HUES6 (cell line): Measurements from ENCODE around the gene SDK1.

Source experiments
- H3K27ac ChIP-seq: 2 replicates; pipeline ENCODE4 v1.7.0; 2013; ENCODE audit warnings: low read depth, mild to moderate bottlenecking, low read length, inconsistent platforms
- H3K27me3 ChIP-seq: 2 replicates; pipeline ENCODE4 v1.6.1; 2013; ENCODE audit warnings: low read length; ENCODE audit not compliant: control insufficient read depth, insufficient read depth
- H3K36me3 ChIP-seq: 2 replicates; pipeline ENCODE4 v1.6.1; 2013; ENCODE audit warnings: low read length; ENCODE audit not compliant: control insufficient read depth, insufficient read depth
- H3K4me1 ChIP-seq: 2 replicates; pipeline ENCODE4 v1.6.1; 2013; ENCODE audit warnings: low read length; ENCODE audit not compliant: control insufficient read depth, insufficient read depth
- H3K4me3 ChIP-seq: 2 replicates; pipeline ENCODE4 v1.5.1; 2013; ENCODE audit warnings: low read depth, low read length
- H3K9ac ChIP-seq: one replicate; pipeline ENCODE4 v1.6.1; 2013; ENCODE audit warnings: mild to moderate bottlenecking, low read length
- H3K9me3 ChIP-seq: 2 replicates; pipeline ENCODE4 v1.6.1; 2013; ENCODE audit warnings: low read depth, low read length; ENCODE audit not compliant: control insufficient read depth, insufficient read depth

SDK1 gene

GRCh38 chr7:3412871-3413270 lies 111.8 kb downstream of the SDK1 start:
- no peaks in the 10 kb centered on the region for H3K4me1 ChIP-seq
- H3K36me3 ChIP-seq, result no peaks in the 10 kb centered on the region
- H3K9me3 ChIP-seq, result no peaks in the 10 kb centered on the region
- H3K27ac ChIP-seq, result no peak overlapping the region
- no peak overlapping the region for H3K4me3 ChIP-seq
- H3K9ac ChIP-seq, result no peak overlapping the region
- H3K27me3 ChIP-seq, result no peaks in the 10 kb centered on the region

DNA sequence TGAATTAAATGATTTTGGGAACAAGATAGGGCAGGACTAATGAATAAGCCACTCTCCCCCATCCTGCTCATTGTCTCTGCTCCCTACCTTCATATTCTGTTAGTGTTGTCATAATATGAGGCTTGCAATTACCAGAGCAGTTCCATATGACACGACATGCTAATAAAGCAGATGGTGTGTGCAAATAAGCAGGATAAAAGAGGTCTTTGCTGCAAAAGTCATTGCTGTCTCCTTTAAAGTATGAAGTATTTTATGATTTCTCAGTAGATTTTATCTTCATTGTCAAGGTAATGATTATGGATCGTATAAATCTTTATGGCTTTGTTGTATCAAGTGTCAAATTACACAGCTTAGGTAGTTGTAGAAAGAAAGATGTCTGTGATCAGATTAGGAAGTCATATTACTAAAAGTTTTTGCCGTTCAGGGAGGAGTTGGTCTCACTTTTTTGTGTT lies 114.8 kb downstream of the SDK1 start:
- no peaks in the 10 kb centered on the region for H3K4me1 ChIP-seq
- no peaks in the 10 kb centered on the region for H3K27me3 ChIP-seq
- H3K4me3 ChIP-seq, result no peak overlapping the region
- no peak overlapping the region for H3K27ac ChIP-seq
- no peak overlapping the region for H3K9ac ChIP-seq
- no peaks in the 10 kb centered on the region for H3K9me3 ChIP-seq
- H3K36me3 ChIP-seq, result no peaks in the 10 kb centered on the region

DNA sequence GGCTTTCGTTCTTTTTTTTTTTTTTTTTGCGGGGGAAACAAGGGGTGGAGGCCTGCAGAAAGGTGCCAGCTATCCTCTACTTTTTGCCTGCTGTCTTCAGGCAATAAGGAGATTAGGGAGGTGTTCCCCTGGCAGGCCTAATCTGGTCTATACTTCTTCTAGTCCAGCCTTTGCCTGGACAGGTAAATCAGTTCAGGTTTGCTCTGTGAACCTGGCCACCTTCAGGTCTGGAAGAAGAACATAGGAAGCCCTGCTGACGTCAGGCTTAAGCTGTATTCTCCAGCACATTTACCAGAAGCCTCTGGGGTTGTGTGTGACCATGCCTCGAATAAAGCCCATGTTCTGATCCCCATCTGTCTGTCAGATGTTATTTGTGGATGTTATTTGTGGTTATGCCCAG lies 115.4 kb downstream of the SDK1 start:
- Histone ChIP-seq H3K4me3 (no peak overlapping the region), H3K4me1 (no peaks in the 10 kb centered on the region), H3K27ac (no peak overlapping the region), H3K27me3 (no peaks in the 10 kb centered on the region), H3K9me3 (no peaks in the 10 kb centered on the region), H3K9ac (no peak overlapping the region), H3K36me3 (no peaks in the 10 kb centered on the region)

- no peaks in the 10 kb centered on the region for H3K36me3 ChIP-seq
- H3K9me3 ChIP-seq, result no peaks in the 10 kb centered on the region; the same call in 1 of the 2 replicates
- peaks cover 4% of the 10 kb centered on the region for H3K4me1 ChIP-seq
- no peak overlapping the region for H3K4me3 ChIP-seq
- no peak overlapping the region for H3K27ac ChIP-seq
- H3K9ac ChIP-seq, result no peak overlapping the region
- no peaks in the 10 kb centered on the region for H3K27me3 ChIP-seq
Measured at GRCh38 chr7:3425087-3425486, 124.0 kb downstream of the SDK1 start.

DNA sequence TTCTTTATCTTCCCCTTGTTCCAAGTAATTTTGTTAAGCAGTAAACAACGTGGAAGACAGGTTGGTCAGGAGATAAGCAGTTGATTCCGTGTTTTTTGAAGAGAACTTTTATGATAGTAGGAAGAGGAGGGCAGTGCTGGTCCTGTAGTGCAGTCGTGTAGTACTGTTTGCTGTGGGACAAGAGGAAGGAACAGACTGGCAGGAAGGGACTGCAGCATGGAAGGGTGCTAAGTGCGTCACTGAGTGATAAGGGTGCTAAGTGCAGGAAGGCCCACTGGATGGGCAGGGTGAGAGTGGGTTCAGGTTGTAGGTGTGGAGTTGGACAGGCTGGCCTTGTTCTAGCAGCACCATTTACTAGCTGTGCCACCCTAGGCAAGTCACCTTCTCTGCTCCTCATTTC lies 125.0 kb downstream of the SDK1 start:
- peaks cover 13% of the 10 kb centered on the region for H3K4me1 ChIP-seq
- H3K27me3 ChIP-seq, result no peaks in the 10 kb centered on the region
- no peak overlapping the region for H3K9ac ChIP-seq
- H3K9me3 ChIP-seq, result no peaks in the 10 kb centered on the region; the same call in 1 of the 2 replicates
- H3K27ac ChIP-seq, result no peak overlapping the region
- H3K4me3 ChIP-seq, result no peak overlapping the region
- H3K36me3 ChIP-seq, result no peaks in the 10 kb centered on the region

GRCh38 chr7:3427957-3428356 lies 126.9 kb downstream of the SDK1 start:
- no peak overlapping the region for H3K4me3 ChIP-seq
- H3K27me3 ChIP-seq, result no peaks in the 10 kb centered on the region
- H3K9me3 ChIP-seq, result no peaks in the 10 kb centered on the region
- peaks cover 13% of the 10 kb centered on the region for H3K4me1 ChIP-seq
- H3K36me3 ChIP-seq, result no peaks in the 10 kb centered on the region
- no peak overlapping the region for H3K27ac ChIP-seq
- H3K9ac ChIP-seq, result no peak overlapping the region

GRCh38 chr7:3429981-3430380 lies 128.9 kb downstream of the SDK1 start:
- H3K27me3 ChIP-seq, result no peaks in the 10 kb centered on the region
- H3K27ac ChIP-seq, result no peak overlapping the region
- no peak overlapping the region for H3K4me3 ChIP-seq
- H3K4me1 ChIP-seq, result peaks cover 13% of the 10 kb centered on the region
- H3K9me3 ChIP-seq, result no peaks in the 10 kb centered on the region
- H3K36me3 ChIP-seq, result no peaks in the 10 kb centered on the region
- no peak overlapping the region for H3K9ac ChIP-seq

DNA sequence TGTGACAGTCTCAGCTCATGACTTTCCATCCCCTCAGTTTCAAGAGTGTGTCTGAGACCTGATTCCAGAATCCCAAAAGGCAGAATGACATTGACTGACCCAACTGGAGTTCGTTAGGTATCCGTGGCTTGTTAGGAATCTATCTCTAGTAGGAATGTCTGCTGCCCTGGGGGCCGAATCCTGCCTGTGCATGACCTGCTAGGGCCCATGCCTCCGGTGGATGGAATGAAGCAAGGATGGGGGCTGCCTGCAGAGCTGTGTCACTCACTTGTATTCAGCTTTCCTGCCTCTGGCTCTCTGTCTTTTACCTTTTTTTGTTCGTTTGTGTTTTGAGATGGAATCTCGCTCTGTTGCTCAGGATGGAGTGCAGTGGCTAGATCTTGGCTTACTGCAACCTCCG lies 129.5 kb downstream of the SDK1 start:
- Histone ChIP-seq H3K4me3 (no peak overlapping the region), H3K4me1 (peaks cover 13% of the 10 kb centered on the region), H3K27me3 (no peaks in the 10 kb centered on the region), H3K36me3 (no peaks in the 10 kb centered on the region), H3K9ac (no peak overlapping the region), H3K9me3 (no peaks in the 10 kb centered on the region), H3K27ac (no peak overlapping the region)

DNA sequence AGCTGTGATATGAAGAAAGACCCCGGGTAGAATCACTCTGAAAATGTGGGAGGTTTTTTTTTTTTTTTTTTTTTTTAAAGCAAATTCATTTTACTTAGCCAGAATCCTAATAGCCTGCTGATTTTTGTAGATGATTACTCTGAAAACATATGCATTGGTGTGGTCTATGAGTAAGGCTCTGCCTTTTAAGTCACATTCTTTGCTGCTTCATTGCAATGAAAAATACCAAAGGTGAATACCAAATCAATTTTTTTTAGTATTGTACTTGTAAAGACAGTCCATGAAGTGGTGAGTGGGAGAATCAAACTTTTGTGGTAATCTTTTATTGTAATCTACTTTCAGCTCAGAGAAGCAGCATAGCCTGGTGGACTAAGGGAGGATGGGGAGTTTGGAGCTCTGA lies 130.3 kb downstream of the SDK1 start:
- Histone ChIP-seq H3K36me3 (no peaks in the 10 kb centered on the region), H3K9ac (no peak overlapping the region), H3K27ac (no peak overlapping the region), H3K4me3 (no peak overlapping the region), H3K27me3 (no peaks in the 10 kb centered on the region), H3K4me1 (peaks cover 13% of the 10 kb centered on the region), H3K9me3 (no peaks in the 10 kb centered on the region)

DNA sequence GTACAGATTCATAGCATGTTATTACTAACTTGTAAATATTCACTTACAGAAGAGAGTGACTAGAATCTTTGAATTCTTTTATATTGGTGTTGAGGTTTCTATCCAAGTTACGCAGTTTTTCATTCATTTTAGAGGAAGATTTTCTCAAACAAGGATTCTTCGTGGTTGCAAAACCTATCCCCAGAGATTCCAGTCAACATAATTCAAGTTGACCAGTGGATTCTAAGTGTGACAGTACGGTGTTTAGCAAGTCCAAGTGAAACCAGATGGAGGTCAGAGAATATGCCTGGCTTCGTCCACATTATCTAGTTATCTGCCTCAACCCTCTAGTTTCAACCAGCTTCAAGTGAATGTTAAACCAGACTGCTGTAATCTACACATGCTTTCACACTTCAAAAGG lies 131.9 kb downstream of the SDK1 start:
- Histone ChIP-seq H3K4me1 (peaks cover 16% of the 10 kb centered on the region), H3K4me3 (no peak overlapping the region), H3K9me3 (no peaks in the 10 kb centered on the region), H3K27me3 (no peaks in the 10 kb centered on the region), H3K36me3 (no peaks in the 10 kb centered on the region), H3K27ac (no peak overlapping the region), H3K9ac (no peak overlapping the region)

DNA sequence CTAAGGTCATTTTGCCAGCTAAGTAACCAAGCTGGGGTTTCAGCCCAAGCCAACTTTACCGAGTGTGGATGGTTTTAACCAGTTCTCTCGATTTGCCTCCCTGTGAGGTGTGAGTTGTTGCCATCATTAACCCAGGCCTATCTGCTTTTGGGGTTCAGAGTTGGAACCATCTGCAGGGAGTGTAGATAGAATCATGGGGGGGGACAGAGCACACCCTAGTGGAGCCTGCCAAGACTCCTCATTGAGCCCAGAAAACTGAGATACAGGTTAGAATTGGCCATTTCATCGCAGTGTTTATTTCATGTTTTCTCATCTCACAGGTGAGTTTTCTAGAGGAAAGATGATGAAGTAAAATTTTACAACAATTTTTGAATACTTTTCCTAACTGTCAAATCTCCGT lies 133.6 kb downstream of the SDK1 start:
- H3K27me3 ChIP-seq, result no peaks in the 10 kb centered on the region
- H3K9me3 ChIP-seq, result no peaks in the 10 kb centered on the region
- H3K27ac ChIP-seq, result no peak overlapping the region
- H3K9ac ChIP-seq, result no peak overlapping the region
- no peak overlapping the region for H3K4me3 ChIP-seq
- H3K36me3 ChIP-seq, result no peaks in the 10 kb centered on the region
- H3K4me1 ChIP-seq, result peaks cover 15% of the 10 kb centered on the region

DNA sequence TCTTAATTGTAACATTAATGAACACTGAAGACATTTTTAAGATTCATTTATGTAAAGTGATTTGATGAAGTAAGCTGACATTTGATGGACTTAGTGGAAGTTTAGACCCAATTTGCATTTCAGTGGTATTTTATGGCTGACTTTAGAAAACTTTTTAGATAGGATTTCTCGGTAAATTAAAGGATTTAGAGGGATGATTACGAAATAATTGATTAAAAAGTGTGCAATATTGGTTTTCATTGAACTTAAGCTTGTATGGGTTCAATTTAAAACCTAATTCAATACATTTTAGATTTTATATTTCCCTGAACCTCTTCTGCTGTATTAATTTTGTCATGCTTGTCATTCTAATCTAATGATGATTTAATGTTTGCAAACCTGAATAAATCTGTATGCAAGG lies 135.1 kb downstream of the SDK1 start:
- H3K4me1 ChIP-seq, result peaks cover 5% of the 10 kb centered on the region; the same call in 1 of the 2 replicates
- H3K9ac ChIP-seq, result no peak overlapping the region
- no peaks in the 10 kb centered on the region for H3K36me3 ChIP-seq
- H3K27ac ChIP-seq, result no peak overlapping the region
- no peak overlapping the region for H3K4me3 ChIP-seq
- H3K9me3 ChIP-seq, result no peaks in the 10 kb centered on the region
- H3K27me3 ChIP-seq, result no peaks in the 10 kb centered on the region
